Neuronal stem cell (in vitro differentiated cells): Measurements from ENCODE around the gene BROX.

Experiments used
- DNase-seq: peaks from one replicate; pipeline ENCODE4 v3.0.0-alpha.2; 2013; ENCODE audit warnings: low spot score
- H2AFZ ChIP-seq: one replicate; pipeline ENCODE4 v1.6.1; 2013; ENCODE audit warnings: mild to moderate bottlenecking, low read length, inconsistent platforms
- H2AK5ac ChIP-seq: 2 replicates; pipeline ENCODE4 v1.6.1; 2013; ENCODE audit warnings: low read depth, mild to moderate bottlenecking, inconsistent platforms, low read length, moderate library complexity, mixed read lengths
- H2BK120ac ChIP-seq: 2 replicates; pipeline ENCODE4 v1.6.1; 2013; ENCODE audit warnings: low read depth, mild to moderate bottlenecking, inconsistent platforms, low read length, moderate library complexity, mixed read lengths
- H2BK12ac ChIP-seq: one replicate; pipeline ENCODE4 v1.6.1; 2013; ENCODE audit warnings: low read length, inconsistent platforms
- H2BK15ac ChIP-seq: 2 replicates; pipeline ENCODE4 v1.6.1; 2013; ENCODE audit warnings: mild to moderate bottlenecking, low read length, inconsistent platforms, mixed read lengths
- H2BK5ac ChIP-seq: one replicate; pipeline ENCODE4 v1.6.1; 2013; ENCODE audit warnings: inconsistent platforms, mild to moderate bottlenecking, low read length, moderate library complexity
- H3K14ac ChIP-seq: one replicate; pipeline ENCODE4 v1.6.1; 2013; ENCODE audit warnings: low read length, inconsistent platforms
- H3K18ac ChIP-seq: 2 replicates; pipeline ENCODE4 v1.6.1; 2013; ENCODE audit warnings: low read length, inconsistent platforms
- H3K23ac ChIP-seq: 2 replicates; pipeline ENCODE4 v1.6.1; 2013; ENCODE audit warnings: low read depth, mild to moderate bottlenecking, mixed read lengths, low read length, inconsistent platforms; ENCODE audit not compliant: poor library complexity
- H3K27ac ChIP-seq: replicated peaks from 3 replicates; pipeline ENCODE4 v1.5.1; 2013; ENCODE audit warnings: low read length, inconsistent platforms
- H3K27me3 ChIP-seq, 3 experiments: 2 replicates each; pipeline ENCODE4 v1.6.1; 2013; ENCODE audit warnings: low read length in 3 of 3, mild to moderate bottlenecking in 2 of 3, inconsistent platforms in 1 of 3, low read depth in 1 of 3, mixed read lengths in 1 of 3, moderate library complexity in 1 of 3; ENCODE audit not compliant: control insufficient read depth in 3 of 3, insufficient read depth in 3 of 3
- H3K36me3 ChIP-seq, 2 donors: replicated peaks in 1 of 2; 2 replicates each; pipeline ENCODE4 v1.6.1; 2013; ENCODE audit warnings: low read length in 2 of 2; ENCODE audit not compliant: control insufficient read depth in 2 of 2, insufficient read depth in 2 of 2
- H3K4ac ChIP-seq: 2 replicates; pipeline ENCODE4 v1.6.1; 2013; ENCODE audit warnings: inconsistent platforms, mild to moderate bottlenecking, low read length, moderate library complexity
- H3K4me1 ChIP-seq, 2 donors: 1 replicate in 1 of 2; 2 replicates in 1 of 2; pipeline ENCODE4 v1.6.1; 2013; ENCODE audit warnings: low read length in 2 of 2, low read depth in 1 of 2; ENCODE audit not compliant: control insufficient read depth in 2 of 2, insufficient read depth in 1 of 2
- H3K4me2 ChIP-seq: one replicate; pipeline ENCODE4 v1.6.1; 2013; ENCODE audit warnings: mild to moderate bottlenecking, low read length, inconsistent platforms; ENCODE audit not compliant: insufficient read depth, poor library complexity, severe bottlenecking
- H3K4me3 ChIP-seq, 2 donors: 2 replicates each; pipeline ENCODE4 v1.5.1; 2013; ENCODE audit warnings: low read length in 2 of 2, mild to moderate bottlenecking in 2 of 2, inconsistent platforms in 1 of 2, moderate library complexity in 1 of 2
- H3K79me1 ChIP-seq: one replicate; pipeline ENCODE4 v1.6.1; 2013; ENCODE audit warnings: low read depth, mild to moderate bottlenecking, inconsistent platforms, low read length, moderate library complexity
- H3K9ac ChIP-seq: one replicate; pipeline ENCODE4 v1.6.1; 2013; ENCODE audit warnings: mild to moderate bottlenecking, low read depth, low read length, inconsistent platforms; ENCODE audit not compliant: poor library complexity
- H3K9me3 ChIP-seq, 2 donors: replicated peaks in 1 of 2; 2 replicates each; pipeline versions ENCODE3 to v1.6.1; 2013; ENCODE audit warnings: low read length in 2 of 2, mild to moderate bottlenecking in 2 of 2, inconsistent platforms in 1 of 2, low read depth in 1 of 2, mixed read lengths in 1 of 2, moderate library complexity in 1 of 2; ENCODE audit not compliant: control insufficient read depth in 2 of 2, insufficient read depth in 1 of 2
- H4K8ac ChIP-seq: one replicate; pipeline ENCODE4 v1.6.1; 2013; ENCODE audit warnings: low read depth, mild to moderate bottlenecking, inconsistent platforms, low read length, moderate library complexity
- H4K91ac ChIP-seq: one replicate; pipeline ENCODE4 v1.6.1; 2013; ENCODE audit warnings: low read length, low read depth, mild to moderate bottlenecking, inconsistent platforms; ENCODE audit not compliant: poor library complexity
- WGBS, 2 donors: extraction: QIAGEN DNeasy Blood & Tissue Kit; methylation state at CpG; one replicate each; pipeline ENCODE4 v1.1.7; 2013; ENCODE audit warnings: missing lambda C conversion rate in 2 of 2, mixed read lengths in 1 of 2; ENCODE audit not compliant: insufficient read length in 2 of 2, insufficient replicate concordance in 1 of 2; ENCODE audit errors: extremely low coverage in 2 of 2; 5-methylcytosine and 5-hydroxymethylcytosine counted together

The BROX gene

GRCh38 chr1:222716393-222716792, 4.0 kb downstream of the BROX start:
- H4K8ac ChIP-seq = no peak overlapping the region
- H3K4me3 ChIP-seq = no peak overlapping the region
- no CpG with 5 or more reads among the region's 2 CpGs for WGBS, 2 donors
- H2BK120ac ChIP-seq = no peak overlapping the region
- no peak overlapping the region for H3K9ac ChIP-seq
- no peak overlapping the region for H3K27ac ChIP-seq
- H3K4me2 ChIP-seq = no peak overlapping the region
- H3K14ac ChIP-seq = no peak overlapping the region
- no peak overlapping the region for H3K4ac ChIP-seq
- H2BK5ac ChIP-seq = no peak overlapping the region
- H3K79me1 ChIP-seq = peaks cover 3% of the 10 kb centered on the region
- no peaks in the 10 kb centered on the region for H3K27me3 ChIP-seq
- no peak overlapping the region for H2AK5ac ChIP-seq
- H4K91ac ChIP-seq = no peak overlapping the region
- peaks cover 2 to 57% of the 10 kb centered on the region in 2 donors for H3K36me3 ChIP-seq
- no peak overlapping the region for H2BK15ac ChIP-seq
- no peak overlapping the region for H2AFZ ChIP-seq
- DNase-seq = no peak
- no peak overlapping the region for H2BK12ac ChIP-seq
- H3K4me1 ChIP-seq = no peaks in the 10 kb centered on the region
- H3K18ac ChIP-seq = no peak overlapping the region
- H3K9me3 ChIP-seq = no peaks in the 10 kb centered on the region
- no peak overlapping the region for H3K23ac ChIP-seq

GRCh38 chr1:222728746-222729145, 16.4 kb downstream of the BROX start:
- no peaks in the 10 kb centered on the region for H3K79me1 ChIP-seq
- no peak overlapping the region for H3K14ac ChIP-seq
- no peak overlapping the region for H3K27ac ChIP-seq
- no CpG with 5 or more reads among the region's 1 CpG for WGBS, 2 donors
- H2BK15ac ChIP-seq = no peak overlapping the region
- H4K8ac ChIP-seq = no peak overlapping the region
- no peak overlapping the region for H3K18ac ChIP-seq
- H3K27me3 ChIP-seq = no peaks in the 10 kb centered on the region
- no peak overlapping the region for H3K4me2 ChIP-seq
- H2AK5ac ChIP-seq = no peak overlapping the region
- no peak overlapping the region for H4K91ac ChIP-seq
- H2BK12ac ChIP-seq = no peak overlapping the region
- H2BK120ac ChIP-seq = no peak overlapping the region
- H3K4me1 ChIP-seq = no peaks in the 10 kb centered on the region
- no peak overlapping the region for H3K4ac ChIP-seq
- no peak overlapping the region for H2AFZ ChIP-seq
- no peak overlapping the region for H3K9ac ChIP-seq
- no peak overlapping the region for H3K23ac ChIP-seq
- no peak for DNase-seq
- H3K36me3 ChIP-seq = peaks cover 2 to 98% of the 10 kb centered on the region in 2 donors
- H3K4me3 ChIP-seq = no peak overlapping the region
- H3K9me3 ChIP-seq = no peaks in the 10 kb centered on the region
- H2BK5ac ChIP-seq = no peak overlapping the region

DNA sequence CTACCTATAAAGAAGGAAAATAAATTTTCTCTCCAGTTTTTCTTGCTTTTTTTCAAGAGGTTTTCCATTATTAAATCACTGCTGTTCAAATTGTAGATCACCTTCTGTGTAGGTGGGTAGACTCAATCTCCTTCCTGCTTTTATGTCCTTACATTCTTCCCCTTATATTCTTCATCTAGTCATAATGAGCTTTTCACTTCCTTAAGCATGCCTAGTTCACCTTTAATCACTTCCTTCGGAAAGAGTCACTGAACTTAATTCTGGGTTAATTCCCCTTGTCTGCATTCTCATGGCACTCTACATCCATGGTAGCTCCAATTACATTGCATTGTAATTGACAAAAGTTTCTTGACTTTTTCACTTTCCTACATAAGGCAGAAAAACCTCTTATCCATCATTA, 18.5 kb downstream of the BROX start:
- H2BK15ac ChIP-seq = no peak overlapping the region
- no peak overlapping the region for H3K4me2 ChIP-seq
- no peaks in the 10 kb centered on the region for H3K79me1 ChIP-seq
- H2BK5ac ChIP-seq = no peak overlapping the region
- no peak overlapping the region for H3K4me3 ChIP-seq
- no peaks in the 10 kb centered on the region for H3K4me1 ChIP-seq
- no peaks in the 10 kb centered on the region for H3K9me3 ChIP-seq
- H3K23ac ChIP-seq = no peak overlapping the region
- H4K91ac ChIP-seq = no peak overlapping the region
- WGBS, 2 donors = no CpG with 5 or more reads among the region's 1 CpG
- H3K27ac ChIP-seq = no peak overlapping the region
- no peak overlapping the region for H3K14ac ChIP-seq
- no peak for DNase-seq
- no peak overlapping the region for H2AK5ac ChIP-seq
- no peak overlapping the region for H2BK12ac ChIP-seq
- no peak overlapping the region for H3K9ac ChIP-seq
- no peak overlapping the region for H2AFZ ChIP-seq
- H3K27me3 ChIP-seq = no peaks in the 10 kb centered on the region
- H3K18ac ChIP-seq = no peak overlapping the region
- H2BK120ac ChIP-seq = no peak overlapping the region
- no peak overlapping the region for H3K4ac ChIP-seq
- peaks cover 2 to 98% of the 10 kb centered on the region in 2 donors for H3K36me3 ChIP-seq
- no peak overlapping the region for H4K8ac ChIP-seq

GRCh38 chr1:222732216-222733159, 20.1 kb downstream of the BROX start:
- Histone ChIP-seq H3K23ac (no peak overlapping the region), H3K4me1 (peaks cover 8 to 10% of the 10 kb centered on the region in 2 donors), H3K9me3 (no peaks in the 10 kb centered on the region), H3K4ac (no peak overlapping the region), H2AFZ (no peak overlapping the region), H3K18ac (no peak overlapping the region), H3K4me2 (no peak overlapping the region), H3K14ac (no peak overlapping the region), H3K27me3 (no peaks in the 10 kb centered on the region), H3K79me1 (no peaks in the 10 kb centered on the region), H3K4me3 (no peak overlapping the region), H3K27ac (no peak overlapping the region), H2BK15ac (no peak overlapping the region), H4K91ac (no peak overlapping the region), H4K8ac (no peak overlapping the region), H2BK5ac (no peak overlapping the region), H3K9ac (no peak overlapping the region), H2BK12ac (no peak overlapping the region), H2BK120ac (no peak overlapping the region), H2AK5ac (no peak overlapping the region), H3K36me3 (peaks cover 2 to 82% of the 10 kb centered on the region in 2 donors)
- DNase-seq = no peak
- WGBS, 2 donors = no CpG with 5 or more reads among the region's 3 CpGs
